HG02678 (cell line): ENCODE measurements around the gene RAD51C.
"Not testable (repeated sequence)": the region's sequence is repeated elsewhere in the genome, so short reads cannot be mapped to it uniquely, and the experiment has no call there.

Source experiments
- ATAC-seq: cut with Tn5 transposase; IDR thresholded peaks from one replicate; pipeline ENCODE4 v1.9.1; 2021; ENCODE audit warnings: mild to moderate bottlenecking, moderate library complexity; ENCODE audit not compliant: unreplicated experiment

The RAD51C gene

DNA sequence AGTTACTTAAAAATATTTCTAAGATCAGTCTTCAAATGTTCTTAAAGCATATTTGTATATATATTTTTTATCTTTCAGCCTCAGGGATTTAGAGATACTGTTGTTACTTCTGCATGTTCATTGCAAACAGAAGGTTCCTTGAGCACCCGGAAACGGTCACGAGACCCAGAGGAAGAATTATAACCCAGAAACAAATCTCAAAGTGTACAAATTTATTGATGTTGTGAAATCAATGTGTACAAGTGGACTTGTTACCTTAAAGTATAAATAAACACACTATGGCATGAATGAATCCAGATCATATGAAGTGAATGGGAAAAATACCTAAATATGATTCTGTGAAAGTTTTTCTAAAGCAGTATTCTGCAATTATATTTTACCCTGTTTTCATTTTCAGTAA lies 41.6 kb downstream of the RAD51C start:
- no peak for ATAC-seq

DNA sequence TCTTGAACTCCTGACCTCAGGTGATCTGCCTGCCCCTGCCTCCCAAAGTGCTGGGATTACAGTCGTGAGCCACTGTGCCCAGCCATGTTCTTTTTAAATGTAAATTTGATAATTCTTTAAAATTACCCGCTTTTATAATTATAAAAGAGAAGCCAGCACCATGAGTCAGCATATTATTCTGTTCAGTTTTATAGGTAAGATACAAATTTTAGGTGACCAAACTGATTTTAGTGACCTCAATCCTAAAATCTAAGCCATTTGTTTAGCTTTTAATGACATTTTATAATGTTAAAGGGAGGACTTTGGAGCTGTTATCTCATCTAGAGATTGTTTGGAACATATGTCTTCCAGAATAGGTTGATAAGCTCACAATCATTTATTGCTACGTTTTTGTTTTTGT lies 42.4 kb downstream of the RAD51C start:
- ATAC-seq, result no peak

DNA sequence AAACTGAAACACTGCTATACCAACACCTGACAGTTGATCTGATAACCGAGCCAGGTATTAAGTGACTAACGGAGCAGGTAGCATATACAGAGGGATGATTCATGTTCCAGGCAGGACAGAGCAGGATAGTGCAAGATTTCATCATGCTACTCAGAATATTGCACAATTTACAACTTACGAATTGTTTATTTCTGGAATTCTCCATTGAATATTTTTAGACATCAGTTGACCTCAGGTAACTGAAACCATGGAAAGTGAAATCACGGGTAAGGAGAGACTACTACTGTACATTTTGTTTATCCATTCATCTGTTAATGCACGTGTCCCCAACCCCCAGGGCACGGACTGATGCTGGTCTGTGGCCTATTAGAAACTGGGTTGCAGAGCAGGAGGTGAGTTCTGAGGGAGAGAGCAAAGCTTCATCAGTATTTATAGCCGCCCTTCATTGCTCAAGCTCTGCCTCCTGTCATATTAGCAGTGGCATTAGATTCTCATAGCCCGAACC lies 48.8 kb downstream of the RAD51C start:
- no peak for ATAC-seq

DNA sequence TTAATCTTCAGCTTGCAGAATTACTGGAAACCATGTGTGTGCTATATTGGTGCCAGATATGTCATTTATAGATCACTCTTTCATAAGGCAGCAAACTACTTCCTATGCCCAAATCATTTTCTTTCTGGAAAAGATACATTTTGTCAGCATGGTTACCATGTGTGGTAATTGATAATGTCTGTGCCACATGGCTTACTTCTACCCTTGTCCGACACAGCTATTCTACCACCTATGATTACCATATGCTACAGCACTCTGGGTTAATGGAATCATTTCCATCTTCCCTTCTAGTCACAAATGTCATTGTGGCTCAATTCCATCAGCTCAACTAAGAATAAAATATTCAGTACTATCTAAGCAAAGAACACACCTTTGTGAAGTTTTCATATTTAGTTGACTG lies 55.3 kb downstream of the RAD51C start:
- ATAC-seq, result no peak

DNA sequence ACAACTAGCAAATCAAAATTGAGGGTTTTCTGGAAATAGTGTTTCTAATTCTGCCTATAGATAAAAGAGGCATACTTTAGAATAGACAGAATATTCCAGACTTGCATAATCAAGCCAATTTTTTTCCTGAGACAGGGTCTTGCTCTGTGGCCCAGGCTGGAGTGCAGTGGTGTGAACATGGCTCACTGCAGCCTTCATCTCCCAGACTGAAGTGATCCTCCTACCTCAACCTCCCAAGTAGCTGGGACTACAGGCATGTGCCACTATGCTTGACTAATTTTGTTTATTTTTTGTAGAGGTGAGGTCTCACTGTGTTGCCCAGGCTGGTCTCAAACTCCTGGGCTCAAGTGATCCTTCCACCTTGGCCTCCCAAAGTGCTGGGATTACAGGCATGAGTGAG lies 57.2 kb downstream of the RAD51C start:
- ATAC-seq, result not testable (repeated sequence)

DNA sequence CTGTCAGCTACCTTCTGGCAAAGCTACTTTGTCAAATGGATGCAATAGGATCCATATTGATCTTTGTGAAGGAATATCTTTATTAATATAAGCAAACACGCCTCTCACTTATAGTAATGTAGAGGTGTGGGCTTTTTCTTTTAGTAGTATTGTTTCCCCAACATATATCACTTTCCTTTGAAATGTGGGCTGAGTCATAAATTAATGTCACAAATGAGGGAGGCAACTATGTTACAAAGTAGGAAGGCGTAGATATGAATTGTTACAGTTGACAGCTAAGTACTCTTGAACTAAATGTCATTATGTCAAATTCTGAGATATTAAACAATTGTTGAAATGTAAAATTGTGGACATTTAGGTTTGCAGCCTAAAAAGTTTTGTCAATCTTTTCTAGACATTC lies 60.6 kb downstream of the RAD51C start:
- ATAC-seq, result no peak

DNA sequence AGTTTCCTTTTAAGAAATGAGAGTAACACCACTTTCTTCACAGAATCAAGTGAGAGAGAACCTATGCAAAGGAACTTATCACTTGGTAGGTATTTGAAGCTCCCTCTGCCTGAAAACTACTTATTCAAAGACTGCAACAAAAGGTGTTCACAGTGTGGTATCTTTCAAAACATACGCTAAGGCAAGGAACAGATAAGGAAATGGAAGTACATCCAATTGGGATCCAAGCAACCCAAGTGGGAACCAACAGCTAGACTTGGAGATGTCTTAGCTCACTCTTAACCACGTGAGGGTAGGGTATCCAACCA lies 62.8 kb downstream of the RAD51C start:
- ATAC-seq, result no peak

DNA sequence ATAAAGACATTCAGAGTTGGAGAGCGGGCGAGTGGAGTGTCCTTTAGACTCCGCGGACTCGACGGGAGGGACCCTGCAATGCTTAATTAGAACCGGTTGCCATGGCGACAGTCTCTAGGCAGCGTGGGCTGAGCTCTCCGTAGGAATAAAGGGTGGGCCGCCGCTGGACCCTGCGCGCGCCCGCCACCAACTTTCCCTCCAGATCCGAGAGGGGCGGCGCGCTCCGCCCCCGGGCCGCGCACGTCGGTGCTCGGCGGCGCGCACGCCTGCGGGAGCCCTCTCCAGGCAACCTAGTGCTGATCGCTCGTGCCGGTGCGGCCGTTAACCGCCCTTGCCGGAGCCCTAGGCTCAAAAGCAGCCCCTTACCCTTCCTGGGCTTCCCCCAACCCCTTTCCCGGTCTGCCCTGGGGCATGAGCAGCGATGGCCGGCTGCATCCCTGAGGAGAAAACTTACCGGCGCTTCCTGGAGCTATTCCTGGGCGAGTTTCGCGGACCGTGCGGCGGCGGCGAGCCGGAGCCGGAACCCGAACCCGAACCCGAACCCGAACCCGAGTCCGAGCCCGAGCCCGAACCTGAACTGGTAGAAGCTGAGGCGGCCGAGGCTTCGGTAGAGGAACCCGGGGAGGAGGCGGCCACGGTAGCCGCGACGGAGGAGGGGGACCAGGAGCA lies 63.3 kb downstream of the RAD51C start, which contains the start of gene PPM1E:
PPM1E (plus strand) TSS at position 278 of the 669 bp plus-strand sequence.
- no peak for ATAC-seq

DNA sequence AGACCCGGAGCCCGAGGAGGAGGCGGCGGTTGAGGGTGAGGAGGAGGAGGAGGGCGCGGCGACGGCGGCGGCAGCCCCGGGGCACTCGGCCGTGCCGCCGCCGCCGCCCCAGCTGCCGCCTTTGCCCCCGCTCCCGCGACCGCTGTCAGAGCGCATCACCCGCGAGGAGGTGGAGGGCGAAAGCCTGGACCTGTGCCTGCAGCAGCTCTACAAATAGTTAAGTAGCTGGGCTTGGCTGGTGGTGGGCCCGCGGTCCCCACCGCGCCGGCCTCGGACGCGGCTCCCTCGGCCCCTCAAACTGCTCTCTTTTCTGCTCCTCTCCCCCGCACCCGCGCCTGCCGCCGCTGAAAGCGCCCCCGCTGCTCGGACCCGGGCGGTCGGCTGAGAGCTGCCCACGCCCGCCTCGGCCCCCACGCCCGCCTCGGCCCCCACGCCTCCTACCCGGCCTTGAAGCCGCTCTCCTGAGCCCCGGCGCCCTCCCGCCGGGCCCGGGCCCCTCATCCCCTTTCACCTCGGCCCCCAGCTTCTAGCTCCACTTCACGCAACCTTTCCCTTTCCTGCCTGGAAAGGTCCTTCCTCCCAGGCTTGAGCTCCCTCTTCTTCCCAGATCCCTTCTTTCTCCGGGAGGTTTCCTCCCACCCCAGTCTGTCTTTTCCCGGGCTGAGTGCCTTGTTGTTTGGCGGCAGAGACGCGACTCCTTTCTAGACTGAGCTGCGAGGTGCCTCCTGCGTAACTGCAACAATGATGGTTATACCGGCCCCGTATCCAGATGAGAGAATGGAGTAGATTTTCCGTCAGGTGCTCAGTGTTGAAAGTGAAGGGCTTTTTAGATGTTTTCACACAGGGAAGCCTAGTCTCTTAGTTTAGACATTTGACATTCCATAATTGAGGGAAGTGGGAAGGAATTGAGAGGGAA lies 64.1 kb downstream of the RAD51C start:
- ATAC-seq, result no peak

DNA sequence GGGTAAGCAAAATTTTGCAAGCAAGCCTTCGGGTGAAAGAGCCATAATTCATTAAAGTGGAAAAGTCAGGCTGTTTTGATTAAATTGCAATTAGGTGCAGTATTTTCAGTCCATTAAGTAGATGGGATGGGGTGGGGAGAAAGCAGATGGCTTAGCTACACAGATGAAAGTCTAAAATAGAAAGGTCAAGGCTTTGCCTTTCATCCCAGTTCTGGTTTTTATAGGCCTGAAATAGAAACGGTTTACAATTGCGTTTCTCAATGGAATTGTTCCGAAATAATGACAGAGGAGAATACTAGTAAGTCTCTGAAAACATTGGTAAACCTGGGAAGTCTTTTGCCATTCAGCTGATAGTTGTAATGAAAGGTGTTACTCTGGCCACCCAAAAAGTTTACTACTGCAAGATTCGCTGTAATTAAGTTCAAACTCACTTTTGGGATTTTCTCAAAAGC lies 64.8 kb downstream of the RAD51C start:
- ATAC-seq, result no peak

DNA sequence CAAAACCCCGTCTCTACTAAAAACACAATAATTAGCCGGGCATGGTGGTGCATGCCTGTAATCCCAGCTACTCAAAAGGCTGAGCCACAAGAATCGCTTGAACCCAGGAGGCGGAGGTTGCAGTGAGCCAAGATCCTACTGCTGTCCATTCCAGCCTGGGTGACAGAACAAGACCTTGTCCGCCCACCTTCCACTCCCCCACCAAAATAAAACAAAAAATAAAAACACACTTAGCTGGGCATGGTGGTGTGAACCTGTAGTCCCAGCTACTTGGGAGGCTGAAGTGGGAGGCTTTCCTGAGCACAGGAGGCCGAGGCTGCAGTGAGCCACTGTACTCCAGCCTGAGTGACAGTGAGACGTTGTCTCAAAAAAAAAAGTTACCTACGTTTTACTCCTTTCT lies 66.5 kb downstream of the RAD51C start:
- no peak for ATAC-seq

DNA sequence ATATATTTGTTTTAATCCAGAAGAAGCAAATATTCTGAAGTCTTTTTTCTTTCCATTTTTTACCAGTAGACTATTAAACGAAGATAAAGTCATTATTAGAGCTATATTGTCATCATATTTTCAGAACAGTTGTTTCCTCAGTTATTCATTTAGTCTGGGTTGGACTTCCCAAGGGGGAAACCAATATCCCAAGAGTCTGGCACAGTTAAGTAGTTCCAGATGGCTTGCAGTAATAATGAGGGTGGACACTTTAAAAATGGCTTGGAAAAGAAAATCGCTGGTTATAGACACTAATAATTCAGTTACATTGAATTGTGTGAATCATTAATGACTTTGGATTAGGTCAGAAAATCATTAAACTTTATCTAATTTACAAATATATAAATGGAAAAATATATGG lies 67.1 kb downstream of the RAD51C start:
- ATAC-seq, result no peak

DNA sequence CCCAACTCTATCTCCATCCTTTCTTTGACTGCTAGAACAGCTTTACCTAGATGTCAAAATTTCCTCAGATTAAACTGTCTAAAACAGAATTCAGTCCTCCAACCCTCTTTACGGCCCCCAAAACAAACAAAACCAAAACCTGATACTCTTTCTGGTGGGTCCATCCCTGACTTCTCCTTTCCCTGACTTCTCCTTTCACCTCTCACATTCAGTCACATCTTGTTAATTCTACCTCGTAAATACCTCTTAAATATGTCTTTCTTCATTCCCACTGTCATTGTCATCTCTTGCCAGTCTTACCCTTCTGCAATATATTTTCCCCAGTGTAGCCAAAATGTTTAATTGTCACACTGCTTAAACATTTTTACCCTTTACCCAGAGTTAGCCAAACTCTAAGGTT lies 67.8 kb downstream of the RAD51C start:
- ATAC-seq, result no peak

DNA sequence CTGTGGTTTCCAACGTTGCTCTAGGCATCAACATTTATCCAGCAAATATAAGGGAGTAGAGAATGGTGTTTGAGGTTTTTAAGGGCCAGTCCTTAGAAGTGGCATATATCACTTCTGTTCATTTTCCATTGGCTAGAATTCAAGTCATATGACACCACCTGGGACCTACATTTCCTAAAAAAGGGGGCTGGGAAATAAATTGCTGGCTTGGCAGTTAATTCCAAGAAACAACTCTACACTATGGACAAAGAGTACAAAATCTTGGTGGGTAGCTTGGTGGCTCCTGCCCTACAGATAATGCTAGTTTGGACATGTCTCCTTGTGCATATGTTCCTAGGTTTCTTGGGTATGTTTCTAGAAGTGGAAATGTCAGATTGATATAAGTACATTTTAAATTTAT lies 70.9 kb downstream of the RAD51C start:
- no peak for ATAC-seq

DNA sequence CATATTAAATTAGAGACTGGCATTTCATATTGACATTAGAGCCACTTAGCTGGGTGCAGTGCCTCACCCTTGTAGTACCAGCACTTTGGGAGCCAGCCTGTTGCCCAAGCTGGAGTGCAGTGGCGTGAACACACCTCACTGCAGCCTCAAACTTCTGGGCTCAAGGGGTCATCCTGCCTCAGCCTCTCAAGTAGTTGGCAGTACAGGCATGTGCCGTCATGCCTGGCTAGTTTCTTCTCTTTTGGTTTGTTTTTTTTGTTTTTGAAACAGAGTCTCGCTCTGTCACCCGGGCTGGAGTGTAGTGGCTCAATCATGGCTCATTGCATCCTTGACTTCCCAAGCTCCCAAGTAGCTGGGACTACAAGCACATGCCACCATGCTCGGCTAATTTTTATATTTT lies 72.0 kb downstream of the RAD51C start:
- no peak for ATAC-seq

DNA sequence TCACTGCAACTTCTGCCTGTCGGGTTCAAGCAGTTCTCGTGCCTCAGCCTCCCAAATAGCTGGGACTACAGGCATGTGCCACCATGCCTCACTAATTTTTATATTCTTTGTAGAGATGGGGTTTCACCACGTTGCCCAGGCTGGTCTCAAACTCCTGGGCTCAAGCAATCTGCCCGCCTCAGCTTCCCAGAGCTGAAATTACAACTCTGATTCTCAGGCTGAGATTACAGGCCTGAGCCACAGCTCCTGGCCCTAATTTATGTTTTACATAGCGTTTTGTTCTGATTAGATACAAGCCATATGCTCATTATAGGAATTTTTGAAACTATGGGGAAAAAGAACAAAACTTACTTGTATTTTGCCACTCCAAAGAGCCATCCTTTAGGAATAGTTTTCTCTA lies 86.1 kb downstream of the RAD51C start:
- ATAC-seq, result not testable (repeated sequence)

DNA sequence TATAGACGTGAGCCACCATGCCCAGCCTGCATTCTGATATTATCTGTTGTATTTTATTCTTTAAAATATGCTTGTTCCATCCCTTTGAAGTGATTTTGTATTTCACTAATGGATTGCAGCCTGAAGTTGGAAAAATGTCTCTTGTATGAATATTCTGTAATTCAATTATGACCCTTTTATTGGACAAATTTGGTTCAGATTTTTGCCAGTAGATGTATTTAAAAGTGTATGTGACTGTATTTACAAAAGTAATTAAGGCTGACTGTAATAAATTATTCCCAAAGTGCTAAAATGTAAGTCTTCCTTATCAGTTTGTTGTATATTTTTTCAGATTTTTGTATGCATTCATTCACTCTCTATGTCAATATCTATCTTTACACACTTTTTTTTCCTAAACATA lies 87.0 kb downstream of the RAD51C start:
- no peak for ATAC-seq

DNA sequence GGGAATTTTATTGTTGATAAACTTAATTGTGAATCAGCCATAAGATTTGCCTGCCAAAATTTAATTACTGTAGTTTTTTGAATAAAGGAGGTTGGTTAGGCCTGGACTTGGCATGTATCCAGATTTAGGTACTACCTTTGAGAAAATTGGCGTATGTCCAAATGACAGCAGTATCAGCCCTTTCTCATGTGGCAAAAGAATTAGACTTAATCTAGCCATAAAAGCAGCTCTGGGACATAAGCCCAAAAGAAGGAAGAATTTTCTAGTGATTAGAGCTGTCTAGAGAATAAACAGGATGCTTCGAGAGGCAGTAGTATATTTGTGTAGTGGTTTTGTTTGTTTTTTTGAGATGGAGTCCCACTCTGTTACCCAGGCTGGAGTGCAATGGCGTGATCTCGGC lies 91.0 kb downstream of the RAD51C start:
- ATAC-seq, result no peak

DNA sequence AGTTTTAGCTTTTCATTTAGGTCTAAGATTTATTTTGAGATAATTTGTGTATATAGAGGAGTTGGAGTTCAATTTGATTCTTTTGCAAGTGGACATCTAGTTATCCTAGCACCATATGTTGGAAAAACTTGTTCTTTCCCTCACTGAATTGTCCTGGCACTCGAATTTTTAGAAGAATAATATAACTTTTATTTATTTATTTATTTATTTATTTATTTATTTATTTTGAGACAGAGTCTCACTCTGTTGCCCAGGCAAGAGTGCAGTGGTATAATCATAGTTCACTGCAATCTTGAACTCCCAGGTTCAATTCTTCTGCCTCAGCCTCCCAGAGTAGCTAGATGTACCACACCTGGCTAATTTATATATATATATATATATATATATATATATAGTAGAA lies 92.7 kb downstream of the RAD51C start:
- ATAC-seq, result no peak
